Measurements from ENCODE around the gene CCT6B.

GRCh38 chr17:34988644-34989043 lies 27.4 kb upstream of the CCT6B start:
- no peak for TF ChIP-seq USF2 (IDR thresholded peaks at IDR 0.05; ENCODE audit: low read depth, low read length)
- no peak for TF ChIP-seq BHLHE40 (IDR thresholded peaks at IDR 0.05; ENCODE audit: low read depth, low read length)
- no peak for TF ChIP-seq CTCF (conservative IDR thresholded peaks at IDR 0.05; ENCODE audit: low read depth, low read length)
- TF ChIP-seq POLR2A (IDR thresholded peaks at IDR 0.05; ENCODE audit: low read depth, low read length) = no peak
- no peak for TF ChIP-seq RAD21 (IDR thresholded peaks at IDR 0.05; ENCODE audit: low read length)
- TF ChIP-seq MAZ (IDR thresholded peaks at IDR 0.05; ENCODE audit: borderline replicate concordance, low read depth, low read length) = no peak
- TF ChIP-seq ELK1 (IDR thresholded peaks at IDR 0.05; ENCODE audit: borderline replicate concordance, low read depth, low read length) = no peak
- no peak for TF ChIP-seq CHD1 (IDR thresholded peaks at IDR 0.05; ENCODE audit: low read depth, low read length)
- no peak for TF ChIP-seq MAFK (IDR thresholded peaks at IDR 0.05; ENCODE audit: low read depth, low read length)
- no peak for TF ChIP-seq SMC3 (IDR thresholded peaks at IDR 0.05; ENCODE audit: low read depth, low read length)
- TF ChIP-seq NFE2L2 (IDR thresholded peaks at IDR 0.05; ENCODE audit: low read depth, low read length) = no peak

Data from IMR-90 (cell line).